ENCODE data around the gene SEPTIN2. TPM values are rescaled to one million over a fixed set of nuclear protein-coding genes. Genes with fewer than 3 reads are reported as not detected.

SEPTIN2 gene
- total and polyA plus RNA-seq, 8 donors, result 106 to 245 (median 187) TPM

GRCh38 chr2:241321033-241321432, 5.3 kb downstream of the SEPTIN2 start:
- peaks cover 43 to 74% (median 48%) of the 10 kb centered on the region in 3 donors for H3K4me1 ChIP-seq
- intact Hi-C loops (cut with DNase I), result no loop called here
- no peaks in the 10 kb centered on the region for H3K27me3 ChIP-seq
- no peak for TF ChIP-seq CTCF (IDR thresholded peaks at IDR 0.05)
- WGBS, 2 donors, result 5 to 15% methylated on average over 1 of the region's 1 CpG
- ATAC-seq (peak; percentile 51 to 63 (median 52)), DNase-seq (no peak), FAIRE-seq (no peak)
- peak overlapping the region; percentile 14 to 99 (median 50) for H3K27ac ChIP-seq
- H3K4me3 ChIP-seq, result peak overlapping the region in 2 of 4 donors; percentile 74 to 86
- H3K9me3 ChIP-seq, result no peaks in the 10 kb centered on the region
- H3K36me3 ChIP-seq, result peaks cover 0 to 5% (median 1%) of the 10 kb centered on the region in 3 donors

- Histone ChIP-seq H3K9me3 (no peaks in the 10 kb centered on the region), H3K4me3 (peak overlapping the region in 2 of 4 donors; percentile 74 to 86), H3K27me3 (no peaks in the 10 kb centered on the region), H3K36me3 (peaks cover 0 to 6% (median 4%) of the 10 kb centered on the region in 3 donors), H3K4me1 (peaks cover 43 to 74% (median 48%) of the 10 kb centered on the region in 3 donors), H3K27ac (peak overlapping the region in 2 of 4 donors; percentile 74 to 99)
- no peak for TF ChIP-seq CTCF (IDR thresholded peaks at IDR 0.05)
- intact Hi-C loops (cut with DNase I), result no loop called here
- DNase-seq, result no peak
- WGBS, 2 donors, result 0 to 12% methylated on average over 1 of the region's 1 CpG
- ATAC-seq, result no peak
- no peak for FAIRE-seq
Measured at GRCh38 chr2:241321886-241322285, 6.2 kb downstream of the SEPTIN2 start.

DNA sequence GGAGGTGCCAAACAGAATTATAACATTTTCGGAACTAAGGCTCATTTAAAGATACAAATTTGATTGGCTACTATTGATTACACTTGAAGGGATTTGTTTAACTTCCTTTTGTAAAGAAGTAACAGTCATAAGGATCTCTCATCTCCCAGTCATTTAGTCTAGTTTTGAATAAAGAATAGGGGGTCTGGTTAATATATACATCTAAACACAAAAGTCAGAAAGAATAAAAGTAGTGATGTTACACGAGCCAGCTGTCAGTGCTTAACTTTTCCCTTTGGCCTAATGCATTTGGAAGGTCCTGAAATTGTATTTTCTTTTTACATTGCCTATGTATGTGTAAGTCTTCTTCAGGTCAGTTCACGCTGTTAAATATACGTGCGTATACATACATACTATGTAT, 8.1 kb downstream of the SEPTIN2 start:
- H3K27ac ChIP-seq, result peak overlapping the region in 1 of 4 donors; percentile 9
- TF ChIP-seq CTCF (IDR thresholded peaks at IDR 0.05), result no peak

GRCh38 chr2:241324775-241325174, 9.1 kb downstream of the SEPTIN2 start:
- no peak for TF ChIP-seq CTCF (IDR thresholded peaks at IDR 0.05)
- ATAC-seq (no peak), FAIRE-seq (no peak), DNase-seq (no peak)
- H3K27ac ChIP-seq, result peak overlapping the region in 1 of 4 donors; percentile 16
- H3K4me3 ChIP-seq, result no peak overlapping the region
- peaks cover 0 to 30% (median 13%) of the 10 kb centered on the region in 3 donors for H3K36me3 ChIP-seq
- H3K9me3 ChIP-seq, result no peaks in the 10 kb centered on the region
- H3K27me3 ChIP-seq, result no peaks in the 10 kb centered on the region
- peaks cover 37 to 51% (median 43%) of the 10 kb centered on the region in 3 donors for H3K4me1 ChIP-seq
- intact Hi-C loops (cut with DNase I), result no loop called here

More for the DNA sequence above, 8.1 kb downstream of the SEPTIN2 start:
- no peak for ATAC-seq
- no peak for DNase-seq
- no peak for FAIRE-seq
- H3K9me3 ChIP-seq, result no peaks in the 10 kb centered on the region
- no peaks in the 10 kb centered on the region for H3K27me3 ChIP-seq
- intact Hi-C loops (cut with DNase I), result no loop called here
- H3K4me1 ChIP-seq, result peaks cover 43 to 57% (median 43%) of the 10 kb centered on the region in 3 donors
- no peak overlapping the region for H3K4me3 ChIP-seq
- H3K36me3 ChIP-seq, result peaks cover 0 to 22% (median 12%) of the 10 kb centered on the region in 3 donors
- 49 to 53% methylated on average over 5 of the region's 5 CpGs for WGBS, 2 donors

- ATAC-seq, result no peak
Measured at GRCh38 chr2:241325257-241325656, 9.5 kb downstream of the SEPTIN2 start.

More at GRCh38 chr2:241325257-241325656, 9.5 kb downstream of the SEPTIN2 start:
- H3K27ac ChIP-seq, result no peak overlapping the region
- intact Hi-C loops (cut with DNase I), result no loop called here
- no peak for TF ChIP-seq CTCF (IDR thresholded peaks at IDR 0.05)
- 66 to 74% methylated on average over 1 of the region's 1 CpG for WGBS, 2 donors
- H3K36me3 ChIP-seq, result peaks cover 0 to 31% (median 18%) of the 10 kb centered on the region in 3 donors
- no peaks in the 10 kb centered on the region for H3K9me3 ChIP-seq
- peaks cover 32 to 46% (median 43%) of the 10 kb centered on the region in 3 donors for H3K4me1 ChIP-seq
- FAIRE-seq (no peak), DNase-seq (no peak)
- no peaks in the 10 kb centered on the region for H3K27me3 ChIP-seq
- no peak overlapping the region for H3K4me3 ChIP-seq
